ENCODE measurements around the gene MASP1. TPM values are rescaled to one million over a fixed set of nuclear protein-coding genes. Genes with fewer than 3 reads are reported as not detected.
"Not testable (repeated sequence)": the region's sequence is repeated elsewhere in the genome, so short reads cannot be mapped to it uniquely, and the experiment has no call there.

The MASP1 gene
- total RNA-seq, 2 donors from 2014 or later, result 13.9 to 21.1 TPM

GRCh38 chr3:187209491-187209890 is 82.0 kb downstream of the MASP1 start:
- intact Hi-C loops (cut with DNase I), result loop anchor here in 1 of 2 donors (10.0 kb wide), 1 partner anchor 875 kb away; no protein-coding TSS in a partner anchor
- DNase-seq (ENCODE audit: low spot score), result no peak

GRCh38 chr3:187208159-187208558 is 83.4 kb downstream of the MASP1 start:
- no peak for DNase-seq (ENCODE audit: low spot score)
- intact Hi-C loops (cut with DNase I), result loop anchor here in 1 of 2 donors (10.0 kb wide), 1 partner anchor 877 kb away; no protein-coding TSS in a partner anchor

GRCh38 chr3:187207624-187208023 is 83.9 kb downstream of the MASP1 start:
- no peak for DNase-seq (ENCODE audit: low spot score)
- intact Hi-C loops (cut with DNase I), result loop anchor here in 1 of 2 donors (10.0 kb wide), 1 partner anchor 877 kb away; no protein-coding TSS in a partner anchor

GRCh38 chr3:187207062-187207461 is 84.5 kb downstream of the MASP1 start:
- DNase-seq (ENCODE audit: low spot score), result no peak
- intact Hi-C loops (cut with DNase I), result loop anchor here in 1 of 2 donors (10.0 kb wide), 1 partner anchor 878 kb away; no protein-coding TSS in a partner anchor

- intact Hi-C loops (cut with DNase I), result loop anchor here in 1 of 2 donors (10.0 kb wide), 1 partner anchor 879 kb away; no protein-coding TSS in a partner anchor
- no peak for DNase-seq (ENCODE audit: low spot score)
Observed at GRCh38 chr3:187205683-187206082, 85.9 kb downstream of the MASP1 start.

- intact Hi-C loops (cut with DNase I), result loop anchor here in 1 of 2 donors (2.0 to 10.0 kb wide), 2 partner anchors 53 to 885 kb away; no protein-coding TSS in a partner anchor
- DNase-seq (ENCODE audit: low spot score), result not testable (repeated sequence)
Observed at GRCh38 chr3:187199463-187200050, 92.0 kb downstream of the MASP1 start.

- intact Hi-C loops (cut with DNase I), result no loop called here
Observed at GRCh38 chr3:187198490-187198889, 93.0 kb downstream of the MASP1 start.

GRCh38 chr3:187197335-187197649 is 94.2 kb downstream of the MASP1 start, which contains the start of gene RTP1:
Gene RTP1, plus strand, starts transcription at chr3:187197486. Its CDS starts 30 bp downstream, at chr3:187197516.
- intact Hi-C loops (cut with DNase I), result no loop called here
- DNase-seq (ENCODE audit: low spot score), result no peak

More at GRCh38 chr3:187198490-187198889, 93.0 kb downstream of the MASP1 start:
- DNase-seq (ENCODE audit: low spot score), result no peak

GRCh38 chr3:187196573-187197334 is 94.8 kb downstream of the MASP1 start:
- DNase-seq (ENCODE audit: low spot score), result no peak
- intact Hi-C loops (cut with DNase I), result no loop called here

GRCh38 chr3:187193181-187193580 is 98.4 kb downstream of the MASP1 start:
- intact Hi-C loops (cut with DNase I), result no loop called here

GRCh38 chr3:187191271-187191670 is 100.3 kb downstream of the MASP1 start:
- DNase-seq (ENCODE audit: low spot score), result no peak
- intact Hi-C loops (cut with DNase I), result no loop called here

More at GRCh38 chr3:187193181-187193580, 98.4 kb downstream of the MASP1 start:
- DNase-seq (ENCODE audit: low spot score), result no peak

- intact Hi-C loops (cut with DNase I), result no loop called here
- no peak for DNase-seq (ENCODE audit: low spot score)
Observed at GRCh38 chr3:187188931-187189330, 102.6 kb downstream of the MASP1 start.

GRCh38 chr3:187186801-187187421 is 104.6 kb downstream of the MASP1 start:
- intact Hi-C loops (cut with DNase I), result no loop called here
- DNase-seq (ENCODE audit: low spot score), result peak; percentile 82

- intact Hi-C loops (cut with DNase I), result no loop called here
- no peak for DNase-seq (ENCODE audit: low spot score)
Observed at GRCh38 chr3:187186375-187186774, 105.2 kb downstream of the MASP1 start.

GRCh38 chr3:187185759-187186158 is 105.8 kb downstream of the MASP1 start:
- intact Hi-C loops (cut with DNase I), result no loop called here

More at GRCh38 chr3:187185759-187186158, 105.8 kb downstream of the MASP1 start:
- no peak for DNase-seq (ENCODE audit: low spot score)

Other genes starting within 250 kb of the MASP1 start
- 1 to 10 TPM; 5.8 to 9.4 TPM for gene RPL39L, start 152.2 kb downstream of the MASP1 start, total RNA-seq
- not detected for gene RTP1, start 94.3 kb downstream of the MASP1 start, total RNA-seq
- 1 to 10 TPM; 2.7 to 3.0 TPM for gene RTP4, start 76.6 kb upstream of the MASP1 start, total RNA-seq

All from posterior vena cava (tissue), 2 donors.